ENCODE results near the gene FAM174C. TPM values are rescaled to one million over a fixed set of nuclear protein-coding genes. Genes with fewer than 3 reads are reported as not detected.

The FAM174C gene
- total RNA-seq, 1 experiment from 2014 or later, result 59.4 TPM

DNA sequence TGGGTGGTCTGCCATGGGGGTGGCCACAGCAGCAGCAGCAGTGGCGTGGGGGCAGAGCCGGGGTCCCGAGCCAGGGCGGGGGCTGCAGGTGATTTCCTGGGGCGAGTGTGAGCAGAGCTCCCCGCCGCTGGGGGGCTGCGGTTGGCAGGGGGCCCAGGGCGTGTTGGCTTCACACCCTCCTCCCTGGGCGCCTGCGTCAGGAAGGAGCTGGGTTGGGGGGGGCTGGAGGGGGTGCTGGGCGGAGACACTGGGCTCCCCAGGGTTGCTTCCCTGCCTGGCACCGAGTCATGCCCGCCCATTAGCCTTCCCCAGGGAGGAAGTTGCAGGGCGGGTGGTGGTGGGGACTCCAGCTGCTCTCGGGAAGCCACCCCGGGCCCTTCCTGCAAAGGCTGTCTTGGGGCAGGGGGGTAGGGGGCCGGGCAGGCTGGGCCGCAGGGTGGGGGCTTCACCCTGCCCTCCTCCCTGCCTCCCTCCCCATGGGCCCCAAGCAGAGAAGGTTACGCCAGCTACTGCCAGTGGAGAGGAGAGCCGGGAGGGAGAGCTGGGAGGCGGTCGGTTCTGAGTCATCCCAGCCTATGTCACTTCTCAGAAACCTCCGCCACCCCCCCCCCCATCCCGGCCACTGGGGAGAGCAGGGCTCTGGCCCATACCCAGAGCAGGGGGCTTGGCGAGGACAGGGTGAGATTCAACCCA lies 22.4 kb upstream of the FAM174C start:
- CTCF ChIA-PET, result interaction anchor here (0.6 to 1.4 kb wide), 5 partner anchors 9 to 572 kb away, joined by 3 to 7 read pairs (median 5); no protein-coding TSS in a partner anchor
- no peak overlapping the region for H3K27ac Mint-ChIP-seq
- TF ChIP-seq ZNF219 (CRISPR knock-in tag; IDR thresholded peaks at IDR 0.05; ENCODE audit: borderline replicate concordance) (no peak), AR (CRISPR knock-in tag; IDR thresholded peaks at IDR 0.05) (no peak), GABPB1 (CRISPR knock-in tag; IDR thresholded peaks at IDR 0.05) (peak; percentile 41)
- H3K4me3 Mint-ChIP-seq, result no peak overlapping the region
- H3K9me3 Mint-ChIP-seq, result no peaks in the 10 kb centered on the region
- no peak for ATAC-seq
- DNase-seq (ENCODE audit: low spot score), result no peak
- peaks cover 36% of the 10 kb centered on the region for H3K36me3 Mint-ChIP-seq
- peaks cover 12% of the 10 kb centered on the region for H3K4me1 Mint-ChIP-seq
- POLR2A ChIA-PET, result interaction anchor here (0.9 to 1.8 kb wide), 4 partner anchors 9 to 22 kb away, joined by 3 to 7 read pairs (median 5); partner anchors contain the start of genes CIRBP and FAM174C
- H3K27me3 Mint-ChIP-seq (ENCODE audit: low read depth), result no peaks in the 10 kb centered on the region

- Mint-ChIP-seq H3K4me3 (no peak overlapping the region), H3K27ac (no peak overlapping the region; the same call in 1 of the 2 replicates), H3K9me3 (no peaks in the 10 kb centered on the region), H3K27me3 (ENCODE audit: low read depth) (no peaks in the 10 kb centered on the region), H3K36me3 (peaks cover 38% of the 10 kb centered on the region), H3K4me1 (peaks cover 17% of the 10 kb centered on the region)
- CTCF ChIA-PET, result interaction anchor here (1.1 to 1.4 kb wide), 2 partner anchors 8 to 9 kb away, joined by 5 to 6 read pairs; no protein-coding TSS in a partner anchor
- no peak for DNase-seq (ENCODE audit: low spot score)
- ATAC-seq, result no peak
- POLR2A ChIA-PET, result interaction anchor here (1.1 to 1.8 kb wide), 3 partner anchors 9 to 16 kb away, joined by 3 to 7 read pairs (median 5); partner anchors contain the start of gene CIRBP
- TF ChIP-seq, protein P1, sequence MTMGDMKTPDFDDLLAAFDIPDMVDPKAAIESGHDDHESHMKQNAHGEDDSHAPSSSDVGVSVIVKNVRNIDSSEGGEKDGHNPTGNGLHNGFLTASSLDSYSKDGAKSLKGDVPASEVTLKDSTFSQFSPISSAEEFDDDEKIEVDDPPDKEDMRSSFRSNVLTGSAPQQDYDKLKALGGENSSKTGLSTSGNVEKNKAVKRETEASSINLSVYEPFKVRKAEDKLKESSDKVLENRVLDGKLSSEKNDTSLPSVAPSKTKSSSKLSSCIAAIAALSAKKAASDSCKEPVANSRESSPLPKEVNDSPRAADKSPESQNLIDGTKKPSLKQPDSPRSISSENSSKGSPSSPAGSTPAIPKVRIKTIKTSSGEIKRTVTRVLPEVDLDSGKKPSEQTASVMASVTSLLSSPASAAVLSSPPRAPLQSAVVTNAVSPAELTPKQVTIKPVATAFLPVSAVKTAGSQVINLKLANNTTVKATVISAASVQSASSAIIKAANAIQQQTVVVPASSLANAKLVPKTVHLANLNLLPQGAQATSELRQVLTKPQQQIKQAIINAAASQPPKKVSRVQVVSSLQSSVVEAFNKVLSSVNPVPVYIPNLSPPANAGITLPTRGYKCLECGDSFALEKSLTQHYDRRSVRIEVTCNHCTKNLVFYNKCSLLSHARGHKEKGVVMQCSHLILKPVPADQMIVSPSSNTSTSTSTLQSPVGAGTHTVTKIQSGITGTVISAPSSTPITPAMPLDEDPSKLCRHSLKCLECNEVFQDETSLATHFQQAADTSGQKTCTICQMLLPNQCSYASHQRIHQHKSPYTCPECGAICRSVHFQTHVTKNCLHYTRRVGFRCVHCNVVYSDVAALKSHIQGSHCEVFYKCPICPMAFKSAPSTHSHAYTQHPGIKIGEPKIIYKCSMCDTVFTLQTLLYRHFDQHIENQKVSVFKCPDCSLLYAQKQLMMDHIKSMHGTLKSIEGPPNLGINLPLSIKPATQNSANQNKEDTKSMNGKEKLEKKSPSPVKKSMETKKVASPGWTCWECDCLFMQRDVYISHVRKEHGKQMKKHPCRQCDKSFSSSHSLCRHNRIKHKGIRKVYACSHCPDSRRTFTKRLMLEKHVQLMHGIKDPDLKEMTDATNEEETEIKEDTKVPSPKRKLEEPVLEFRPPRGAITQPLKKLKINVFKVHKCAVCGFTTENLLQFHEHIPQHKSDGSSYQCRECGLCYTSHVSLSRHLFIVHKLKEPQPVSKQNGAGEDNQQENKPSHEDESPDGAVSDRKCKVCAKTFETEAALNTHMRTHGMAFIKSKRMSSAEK (CRISPR knock-in tag; IDR thresholded peaks at IDR 0.05; ENCODE audit: borderline replicate concordance), result no peak
- no peak for TF ChIP-seq SMAD4 (CRISPR knock-in tag; IDR thresholded peaks at IDR 0.05)
- TF ChIP-seq SP1 (CRISPR knock-in tag; conservative IDR thresholded peaks at IDR 0.05), result no peak
- TF ChIP-seq, protein P2, sequence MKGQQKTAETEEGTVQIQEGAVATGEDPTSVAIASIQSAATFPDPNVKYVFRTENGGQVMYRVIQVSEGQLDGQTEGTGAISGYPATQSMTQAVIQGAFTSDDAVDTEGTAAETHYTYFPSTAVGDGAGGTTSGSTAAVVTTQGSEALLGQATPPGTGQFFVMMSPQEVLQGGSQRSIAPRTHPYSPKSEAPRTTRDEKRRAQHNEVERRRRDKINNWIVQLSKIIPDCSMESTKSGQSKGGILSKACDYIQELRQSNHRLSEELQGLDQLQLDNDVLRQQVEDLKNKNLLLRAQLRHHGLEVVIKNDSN (CRISPR knock-in tag; IDR thresholded peaks at IDR 0.05), result no peak
- TF ChIP-seq ZSCAN18 (CRISPR knock-in tag; IDR thresholded peaks at IDR 0.05), result no peak
- no peak for TF ChIP-seq IRF1 (CRISPR knock-in tag; IDR thresholded peaks at IDR 0.05)
- no peak for TF ChIP-seq SMAD3 (CRISPR knock-in tag; IDR thresholded peaks at IDR 0.05; ENCODE audit: borderline replicate concordance)
- no peak for TF ChIP-seq PRRX2 (CRISPR knock-in tag; IDR thresholded peaks at IDR 0.05)
- no peak for TF ChIP-seq ZNF396 (CRISPR knock-in tag; IDR thresholded peaks at IDR 0.05; ENCODE audit: borderline replicate concordance)
- no peak for TF ChIP-seq MLX (CRISPR knock-in tag; IDR thresholded peaks at IDR 0.05)
- TF ChIP-seq JUN (CRISPR knock-in tag; IDR thresholded peaks at IDR 0.05), result no peak
- no peak for TF ChIP-seq ETV6 (CRISPR knock-in tag; IDR thresholded peaks at IDR 0.05)
- no peak for TF ChIP-seq MYBL2 (CRISPR knock-in tag; IDR thresholded peaks at IDR 0.05)
- no peak for TF ChIP-seq ELF4 (CRISPR knock-in tag; IDR thresholded peaks at IDR 0.05; ENCODE audit: low read depth)
- TF ChIP-seq GTF2I (CRISPR knock-in tag; conservative IDR thresholded peaks at IDR 0.05), result no peak
These were observed 21.7 kb upstream of the FAM174C start for GRCh38 chr19:1253514-1254080.

Data from WTC11 (cell line).